Calu3 (cell line): Measurements from ENCODE around the gene ADD3. TPM values are rescaled to one million over a fixed set of nuclear protein-coding genes. Genes with fewer than 3 reads are reported as not detected.
A peak's percentile ranks its signal among the peaks of the same experiment; 100 is the strongest.

ENCODE experiments used
- BruUV-seq: library from RNA; stranded (reverse); fragments of 400-500 nt; replicated peaks from 2 replicates; lab custom pipeline; 2021; lab: Mats Ljungman, UMichigan
- CTCF ChIA-PET: fragments of 300-600 bp; sonication (Branson Sonifier 250); formaldehyde crosslinking; loops from one replicate; lab custom pipeline; 2022; ENCODE audit warnings: antibody characterized with exemption; lab: Charles Lee
- DNase-seq: peaks from one replicate; pipeline ENCODE4 v3.0.0; 2022
- H3K27ac Mint-ChIP-seq: one replicate; pipeline ENCODE4 v1.8.0; 2022; ENCODE audit warnings: mixed read lengths; ENCODE audit not compliant: unreplicated experiment
- H3K27me3 Mint-ChIP-seq: one replicate; pipeline ENCODE4 v1.8.0; 2022; ENCODE audit warnings: mixed read lengths; ENCODE audit not compliant: unreplicated experiment
- H3K36me3 Mint-ChIP-seq: one replicate; pipeline ENCODE4 v1.8.0; 2022; ENCODE audit warnings: mild to moderate bottlenecking, moderate library complexity, mixed read lengths; ENCODE audit not compliant: insufficient read depth, unreplicated experiment
- H3K4me1 Mint-ChIP-seq: one replicate; pipeline ENCODE4 v1.8.0; 2022; ENCODE audit warnings: mild to moderate bottlenecking, low read depth, mixed read lengths; ENCODE audit not compliant: unreplicated experiment
- H3K4me3 Mint-ChIP-seq: one replicate; pipeline ENCODE4 v1.8.0; 2022; ENCODE audit warnings: mild to moderate bottlenecking, low read depth, moderate library complexity, mixed read lengths; ENCODE audit not compliant: unreplicated experiment
- H3K9me3 Mint-ChIP-seq: one replicate; pipeline ENCODE4 v1.8.0; 2022; ENCODE audit warnings: low read depth, mixed read lengths; ENCODE audit not compliant: unreplicated experiment
- CTCF ChIP-seq: fragments of 200-600 bp; IDR thresholded peaks from one replicate; pipeline ENCODE4 v1.8.0; 2022; ENCODE audit warnings: antibody characterized with exemption; ENCODE audit not compliant: unreplicated experiment
- intact Hi-C: fragments of 100-400 bp; cut with micrococcal nuclease; formaldehyde crosslinking; loops from one replicate; pipeline ENCODE4 v1.10.0; 2022; ENCODE audit not compliant: unreplicated experiment
- total RNA-seq: library from RNA; stranded (reverse); gene quantifications from 2 replicates; pipeline ENCODE4 v1.2.3, GENCODE V29; 2022

ADD3 gene
- total RNA-seq, 1 experiment from 2014 or later: 64.4 TPM

- H3K4me3 Mint-ChIP-seq: no peak overlapping the region
- peaks cover 24% of the 10 kb centered on the region for H3K4me1 Mint-ChIP-seq
- H3K27ac Mint-ChIP-seq: no peak overlapping the region
- CTCF ChIA-PET: interaction anchor here (0.6 to 0.7 kb wide), 2 partner anchors 64 to 128 kb away, joined by 3 to 4 read pairs; no protein-coding TSS in a partner anchor
- no TSS peak for BruUV-seq
- no peaks in the 10 kb centered on the region for H3K36me3 Mint-ChIP-seq
- TF ChIP-seq CTCF: no peak
- DNase-seq: no peak
- no peaks in the 10 kb centered on the region for H3K27me3 Mint-ChIP-seq
- intact Hi-C loops: loop anchor here (2.0 kb wide), 1 partner anchor 98 kb away; no protein-coding TSS in a partner anchor
- no peaks in the 10 kb centered on the region for H3K9me3 Mint-ChIP-seq
Measured at GRCh38 chr10:110010486-110011378, 2.9 kb downstream of the ADD3 start.

GRCh38 chr10:110011681-110012080, 3.9 kb downstream of the ADD3 start:
- no peaks in the 10 kb centered on the region for H3K27me3 Mint-ChIP-seq
- BruUV-seq: no TSS peak
- H3K36me3 Mint-ChIP-seq: no peaks in the 10 kb centered on the region
- TF ChIP-seq CTCF: no peak
- H3K4me1 Mint-ChIP-seq: peaks cover 34% of the 10 kb centered on the region
- intact Hi-C loops: loop anchor here (2.0 kb wide), 2 partner anchors 65 to 99 kb away; no protein-coding TSS in a partner anchor
- H3K4me3 Mint-ChIP-seq: no peak overlapping the region
- no peak for DNase-seq
- no peak overlapping the region for H3K27ac Mint-ChIP-seq
- CTCF ChIA-PET: interaction anchor here (1.6 kb wide), 1 partner anchor 128 kb away, joined by 3 read pairs; no protein-coding TSS in a partner anchor
- no peaks in the 10 kb centered on the region for H3K9me3 Mint-ChIP-seq

- CTCF ChIA-PET: interaction anchor here (3.3 kb wide), 1 partner anchor 129 kb away, joined by 26 read pairs; no protein-coding TSS in a partner anchor
- TF ChIP-seq CTCF: no peak
- Mint-ChIP-seq H3K27me3 (no peaks in the 10 kb centered on the region), H3K4me3 (no peak overlapping the region), H3K27ac (peak overlapping the region; percentile 27), H3K36me3 (no peaks in the 10 kb centered on the region), H3K9me3 (no peaks in the 10 kb centered on the region), H3K4me1 (peaks cover 36% of the 10 kb centered on the region)
- intact Hi-C loops: loop anchor here (2.0 kb wide), 1 partner anchor 63 kb away; no protein-coding TSS in a partner anchor
- peak; percentile 15 for DNase-seq
- BruUV-seq: no TSS peak
Measured at GRCh38 chr10:110013630-110014293, 6.0 kb downstream of the ADD3 start.

- CTCF ChIA-PET: interaction anchor here (0.6 to 3.3 kb wide), 3 partner anchors 11 to 132 kb away, joined by 4 to 26 read pairs (median 4); no protein-coding TSS in a partner anchor
- no peaks in the 10 kb centered on the region for H3K36me3 Mint-ChIP-seq
- intact Hi-C loops: loop anchor here (2.0 kb wide), 1 partner anchor 131 kb away; no protein-coding TSS in a partner anchor
- H3K27ac Mint-ChIP-seq: no peak overlapping the region
- no peaks in the 10 kb centered on the region for H3K27me3 Mint-ChIP-seq
- no peaks in the 10 kb centered on the region for H3K9me3 Mint-ChIP-seq
- no peak overlapping the region for H3K4me3 Mint-ChIP-seq
- peaks cover 35% of the 10 kb centered on the region for H3K4me1 Mint-ChIP-seq
- BruUV-seq: no TSS peak
- no peak for TF ChIP-seq CTCF
- DNase-seq: no peak
Measured at GRCh38 chr10:110016039-110016438, 8.3 kb downstream of the ADD3 start.
